Measurements from ENCODE around the gene TSC22D1.

DNA sequence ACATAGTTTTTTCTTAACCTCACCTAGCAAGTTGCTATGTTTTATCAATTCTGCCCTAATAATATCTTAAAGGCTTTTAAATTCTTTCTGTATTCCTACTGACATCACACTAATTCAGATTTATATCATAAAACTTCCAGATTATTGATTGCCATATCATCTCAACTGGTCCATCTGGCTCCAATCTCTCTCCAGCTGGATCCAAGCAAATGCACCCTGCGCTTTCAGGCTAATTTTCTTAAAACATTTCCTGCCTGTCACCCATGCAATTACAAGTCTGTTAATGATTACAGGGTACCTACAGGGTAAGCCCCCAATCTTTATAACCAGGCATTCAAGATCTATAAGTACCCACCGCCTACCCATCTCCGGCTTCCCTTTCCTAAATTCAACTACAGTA lies 107.3 kb downstream of the TSC22D1 start:
- TF ChIP-seq, protein P1, sequence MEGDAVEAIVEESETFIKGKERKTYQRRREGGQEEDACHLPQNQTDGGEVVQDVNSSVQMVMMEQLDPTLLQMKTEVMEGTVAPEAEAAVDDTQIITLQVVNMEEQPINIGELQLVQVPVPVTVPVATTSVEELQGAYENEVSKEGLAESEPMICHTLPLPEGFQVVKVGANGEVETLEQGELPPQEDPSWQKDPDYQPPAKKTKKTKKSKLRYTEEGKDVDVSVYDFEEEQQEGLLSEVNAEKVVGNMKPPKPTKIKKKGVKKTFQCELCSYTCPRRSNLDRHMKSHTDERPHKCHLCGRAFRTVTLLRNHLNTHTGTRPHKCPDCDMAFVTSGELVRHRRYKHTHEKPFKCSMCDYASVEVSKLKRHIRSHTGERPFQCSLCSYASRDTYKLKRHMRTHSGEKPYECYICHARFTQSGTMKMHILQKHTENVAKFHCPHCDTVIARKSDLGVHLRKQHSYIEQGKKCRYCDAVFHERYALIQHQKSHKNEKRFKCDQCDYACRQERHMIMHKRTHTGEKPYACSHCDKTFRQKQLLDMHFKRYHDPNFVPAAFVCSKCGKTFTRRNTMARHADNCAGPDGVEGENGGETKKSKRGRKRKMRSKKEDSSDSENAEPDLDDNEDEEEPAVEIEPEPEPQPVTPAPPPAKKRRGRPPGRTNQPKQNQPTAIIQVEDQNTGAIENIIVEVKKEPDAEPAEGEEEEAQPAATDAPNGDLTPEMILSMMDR (conservative IDR thresholded peaks at IDR 0.05; ENCODE audit: low read depth, low read length) = no peak
- no peak for TF ChIP-seq EZH2 (IDR thresholded peaks at IDR 0.05; ENCODE audit: borderline replicate concordance, low read depth, low read length, poor library complexity, severe bottlenecking)

Data from A673 (cell line).